NB4 (cell line): ENCODE data around the gene HNRNPA2B1.

Source experiments
- POLR2A ChIP-seq: IDR thresholded peaks from 2 replicates; pipeline ENCODE4 v1.6.1; 2011; ENCODE audit warnings: mild to moderate bottlenecking; ENCODE audit not compliant: insufficient read length; ENCODE audit errors: extremely low read depth
- TF ChIP-seq, protein P1 (sequence below): IDR thresholded peaks from one replicate; pipeline ENCODE4 v1.5.1; 2012; ENCODE audit warnings: low read depth, low read length
- TF ChIP-seq, protein P2 (sequence below): IDR thresholded peaks from 2 replicates; pipeline ENCODE4 v1.6.1; 2011; ENCODE audit warnings: low read depth, low read length

DNA sequence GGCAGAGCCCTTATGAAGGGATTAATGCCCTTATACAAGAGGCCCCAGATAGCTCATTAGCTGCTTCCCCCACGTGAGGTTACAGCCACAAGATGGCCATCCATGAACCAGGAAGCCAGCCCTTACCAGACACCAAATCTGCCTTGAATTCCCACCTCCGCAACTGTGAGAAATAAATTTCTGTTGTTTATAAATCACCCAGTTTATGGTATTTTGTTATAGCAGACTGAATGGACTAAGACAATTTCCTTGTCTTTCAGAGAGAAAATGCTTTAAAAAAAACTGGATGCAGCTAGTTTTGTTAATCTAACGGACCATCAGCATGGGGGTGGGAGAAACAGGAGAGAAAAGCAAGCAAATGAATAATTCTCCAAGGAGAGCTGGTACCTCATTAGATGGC lies 37.5 kb upstream of the HNRNPA2B1 start:
- TF ChIP-seq, protein P1, sequence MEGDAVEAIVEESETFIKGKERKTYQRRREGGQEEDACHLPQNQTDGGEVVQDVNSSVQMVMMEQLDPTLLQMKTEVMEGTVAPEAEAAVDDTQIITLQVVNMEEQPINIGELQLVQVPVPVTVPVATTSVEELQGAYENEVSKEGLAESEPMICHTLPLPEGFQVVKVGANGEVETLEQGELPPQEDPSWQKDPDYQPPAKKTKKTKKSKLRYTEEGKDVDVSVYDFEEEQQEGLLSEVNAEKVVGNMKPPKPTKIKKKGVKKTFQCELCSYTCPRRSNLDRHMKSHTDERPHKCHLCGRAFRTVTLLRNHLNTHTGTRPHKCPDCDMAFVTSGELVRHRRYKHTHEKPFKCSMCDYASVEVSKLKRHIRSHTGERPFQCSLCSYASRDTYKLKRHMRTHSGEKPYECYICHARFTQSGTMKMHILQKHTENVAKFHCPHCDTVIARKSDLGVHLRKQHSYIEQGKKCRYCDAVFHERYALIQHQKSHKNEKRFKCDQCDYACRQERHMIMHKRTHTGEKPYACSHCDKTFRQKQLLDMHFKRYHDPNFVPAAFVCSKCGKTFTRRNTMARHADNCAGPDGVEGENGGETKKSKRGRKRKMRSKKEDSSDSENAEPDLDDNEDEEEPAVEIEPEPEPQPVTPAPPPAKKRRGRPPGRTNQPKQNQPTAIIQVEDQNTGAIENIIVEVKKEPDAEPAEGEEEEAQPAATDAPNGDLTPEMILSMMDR = no peak
- TF ChIP-seq POLR2A = no peak
- TF ChIP-seq, protein P2, sequence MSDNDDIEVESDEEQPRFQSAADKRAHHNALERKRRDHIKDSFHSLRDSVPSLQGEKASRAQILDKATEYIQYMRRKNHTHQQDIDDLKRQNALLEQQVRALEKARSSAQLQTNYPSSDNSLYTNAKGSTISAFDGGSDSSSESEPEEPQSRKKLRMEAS = no peak
